Gastrocnemius medialis (tissue), 4 donors: Measurements from ENCODE around the gene SPACA4.

ENCODE experiments used
- POLR2A ChIP-seq, 2 donors: fragments of 450-650 bp; IDR thresholded peaks; one replicate each; pipeline ENCODE4 v1.6.1; 2017; ENCODE audit warnings: antibody characterized with exemption in 2 of 2, mild to moderate bottlenecking in 2 of 2, moderate library complexity in 2 of 2
- TF ChIP-seq, protein P1 (sequence below), 5 experiments: fragments of 450-650 bp in 3 of 5; fragments of 200-600 bp in 2 of 5; sonication (generic) in 2 of 5; IDR thresholded peaks in 4 of 5; conservative IDR thresholded peaks in 1 of 5; 1 replicate in 4 of 5; 2 replicates in 1 of 5; pipeline ENCODE4 v1.5.1; 2016 to 2019; ENCODE audit warnings: antibody characterized with exemption in 5 of 5, mild to moderate bottlenecking in 3 of 5, moderate library complexity in 3 of 5

DNA sequence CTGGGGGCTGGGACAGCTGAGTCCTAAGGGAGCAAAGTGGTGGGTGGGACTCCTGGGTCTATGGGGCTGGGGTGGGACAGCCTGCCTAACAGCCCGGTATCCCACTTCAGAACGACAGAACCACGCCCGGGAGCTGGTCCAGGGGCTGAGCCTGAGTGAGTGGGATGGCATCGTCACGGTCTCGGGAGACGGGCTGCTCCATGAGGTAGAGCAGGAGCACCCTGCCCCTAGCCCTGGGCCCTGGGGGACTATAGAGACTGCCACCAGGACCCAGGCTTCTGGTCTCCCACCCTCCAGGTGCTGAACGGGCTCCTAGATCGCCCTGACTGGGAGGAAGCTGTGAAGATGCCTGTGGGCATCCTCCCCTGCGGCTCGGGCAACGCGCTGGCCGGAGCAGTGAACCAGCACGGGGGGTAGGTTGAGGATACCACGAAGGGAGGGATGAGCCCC is 21.3 kb downstream of the SPACA4 start:
- TF ChIP-seq, protein P1, sequence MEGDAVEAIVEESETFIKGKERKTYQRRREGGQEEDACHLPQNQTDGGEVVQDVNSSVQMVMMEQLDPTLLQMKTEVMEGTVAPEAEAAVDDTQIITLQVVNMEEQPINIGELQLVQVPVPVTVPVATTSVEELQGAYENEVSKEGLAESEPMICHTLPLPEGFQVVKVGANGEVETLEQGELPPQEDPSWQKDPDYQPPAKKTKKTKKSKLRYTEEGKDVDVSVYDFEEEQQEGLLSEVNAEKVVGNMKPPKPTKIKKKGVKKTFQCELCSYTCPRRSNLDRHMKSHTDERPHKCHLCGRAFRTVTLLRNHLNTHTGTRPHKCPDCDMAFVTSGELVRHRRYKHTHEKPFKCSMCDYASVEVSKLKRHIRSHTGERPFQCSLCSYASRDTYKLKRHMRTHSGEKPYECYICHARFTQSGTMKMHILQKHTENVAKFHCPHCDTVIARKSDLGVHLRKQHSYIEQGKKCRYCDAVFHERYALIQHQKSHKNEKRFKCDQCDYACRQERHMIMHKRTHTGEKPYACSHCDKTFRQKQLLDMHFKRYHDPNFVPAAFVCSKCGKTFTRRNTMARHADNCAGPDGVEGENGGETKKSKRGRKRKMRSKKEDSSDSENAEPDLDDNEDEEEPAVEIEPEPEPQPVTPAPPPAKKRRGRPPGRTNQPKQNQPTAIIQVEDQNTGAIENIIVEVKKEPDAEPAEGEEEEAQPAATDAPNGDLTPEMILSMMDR (IDR thresholded peaks at IDR 0.05 in 4 of 5, conservative IDR thresholded peaks at IDR 0.05 in 1 of 5), result no peak
- TF ChIP-seq POLR2A (IDR thresholded peaks at IDR 0.05), result no peak
